HG02763 (cell line): ENCODE measurements around the gene C13orf46.
"Not testable (repeated sequence)": the region's sequence is repeated elsewhere in the genome, so short reads cannot be mapped to it uniquely, and the experiment has no call there.

Experiments
- ATAC-seq: cut with Tn5 transposase; IDR thresholded peaks from one replicate; pipeline ENCODE4 v1.9.1; 2021; ENCODE audit warnings: mild to moderate bottlenecking, moderate library complexity; ENCODE audit not compliant: unreplicated experiment

C13orf46 gene

DNA sequence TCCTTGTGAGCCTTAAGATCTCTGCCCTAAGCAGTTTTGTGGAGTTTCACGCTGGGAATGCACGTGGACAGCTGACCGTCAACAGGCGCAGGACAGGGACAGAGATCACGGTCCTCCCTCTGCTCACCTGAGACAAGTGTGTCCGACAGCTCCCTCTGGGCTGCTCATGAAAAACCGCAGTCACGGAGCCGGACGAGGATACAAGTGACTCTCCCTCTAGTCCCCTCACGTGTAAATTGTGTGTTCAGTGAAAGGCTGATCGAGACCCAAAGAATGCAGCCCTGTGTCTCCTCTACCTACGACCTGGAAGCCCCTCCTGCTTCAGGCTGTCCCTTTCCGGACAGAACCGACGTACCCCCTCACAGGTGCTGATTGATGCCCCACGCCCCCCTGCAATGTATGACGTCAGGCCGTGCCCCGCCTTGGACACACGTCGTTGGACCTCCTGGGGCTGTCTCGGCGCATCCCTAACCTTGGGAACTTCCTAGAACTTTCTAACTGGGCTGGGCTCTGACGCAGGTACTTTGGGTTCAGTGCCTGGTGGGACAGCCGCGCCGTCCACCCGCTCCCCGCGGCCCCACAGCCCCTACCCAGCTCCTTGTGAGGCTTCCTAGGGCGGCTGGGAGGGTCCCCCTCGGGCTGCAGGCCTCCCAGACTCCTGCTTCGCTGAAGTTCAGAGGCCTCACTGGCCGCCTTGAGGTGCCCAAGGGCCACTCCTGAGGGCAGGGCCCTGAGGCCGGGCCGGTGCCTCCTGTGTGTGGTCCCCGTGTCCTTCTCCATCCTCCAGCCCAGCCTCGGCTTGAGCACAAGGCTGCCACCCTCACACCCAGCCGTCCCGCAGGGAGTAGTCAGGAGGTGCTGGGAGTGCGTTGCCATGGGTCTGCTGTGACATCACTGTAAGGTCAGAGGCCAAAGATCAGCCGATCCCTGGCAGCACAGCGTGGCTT is at the start of gene C13orf46:
C13orf46 (minus strand) TSS at position 859 of the 947 bp plus-strand sequence; CDS start at position 780, 79 bp downstream.
- no peak for ATAC-seq

DNA sequence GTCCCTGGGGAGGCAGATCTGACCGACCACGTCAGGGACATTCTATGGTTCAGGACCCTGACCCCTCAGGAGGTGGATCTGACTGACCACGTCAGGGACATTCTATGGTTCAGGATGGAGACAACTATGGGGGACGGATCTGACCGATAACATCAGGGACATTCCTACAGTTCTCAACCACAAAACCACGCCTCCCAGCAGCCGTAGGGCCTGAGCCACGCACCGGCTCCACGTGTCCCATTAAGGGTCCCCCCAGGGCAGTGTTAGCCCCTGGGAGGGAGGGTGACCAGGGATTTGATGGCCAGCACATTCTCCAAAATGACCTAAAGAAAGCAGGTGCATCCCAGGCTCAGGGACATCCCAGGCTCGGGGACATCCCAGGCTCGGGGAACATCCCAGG is 49.0 kb upstream of the C13orf46 start:
- no peak for ATAC-seq

DNA sequence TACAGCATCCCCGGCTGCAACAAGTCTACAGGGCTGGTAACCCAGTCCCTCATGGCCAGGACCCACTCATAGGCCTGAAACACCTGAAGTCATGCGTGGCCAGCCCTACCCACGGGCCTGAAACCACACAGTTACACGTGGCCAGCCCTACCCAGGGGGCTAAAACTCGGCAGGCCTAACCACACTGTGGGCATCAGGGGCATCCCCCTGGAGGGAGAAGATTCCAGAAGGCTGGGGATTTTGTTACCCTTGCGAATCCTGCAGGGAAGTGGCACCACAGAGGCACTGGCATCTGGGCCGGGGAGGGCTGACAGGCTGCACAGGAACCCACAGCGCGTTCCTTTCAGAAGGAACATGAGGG is 48.4 kb upstream of the C13orf46 start:
- ATAC-seq = no peak

DNA sequence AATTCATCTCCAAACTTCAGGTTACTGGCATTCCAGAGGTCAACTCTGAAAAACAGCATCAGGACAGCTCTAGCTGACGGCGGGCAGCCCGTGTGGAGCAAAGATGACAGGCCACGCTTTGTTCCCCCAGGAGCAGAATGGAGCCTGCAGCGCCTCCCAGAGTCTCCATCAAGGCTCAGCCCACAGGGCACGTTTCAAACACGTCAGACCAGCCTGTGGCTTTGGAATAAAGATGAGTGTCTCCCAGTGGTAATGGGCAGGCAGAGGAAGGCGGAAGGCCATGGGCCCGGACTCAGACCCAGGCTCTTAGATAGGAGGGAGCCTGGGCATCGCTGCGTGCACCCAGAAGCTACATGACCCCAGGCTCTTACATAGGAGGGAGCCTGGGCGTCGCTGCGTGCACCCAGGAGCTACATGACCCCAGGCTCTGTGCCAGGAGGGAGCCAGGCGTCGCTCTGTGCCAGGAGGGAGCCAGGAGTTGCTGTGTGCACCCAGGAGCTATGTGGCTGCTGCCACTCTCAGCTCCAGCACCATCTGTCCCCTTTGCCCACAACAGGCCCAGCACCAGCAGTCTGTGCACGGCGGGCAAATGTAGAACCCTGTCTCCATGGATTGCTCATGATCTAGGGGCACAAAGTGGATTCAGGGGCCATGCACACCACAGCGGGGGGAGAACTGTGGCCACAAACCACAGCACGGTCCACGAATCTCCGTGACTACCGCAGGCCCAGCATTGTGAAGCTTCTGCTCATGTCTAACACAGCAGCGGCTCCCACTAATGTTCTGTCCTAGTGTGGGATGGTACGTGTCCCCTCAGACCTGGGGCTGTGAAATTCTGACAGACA is 47.8 kb upstream of the C13orf46 start:
- ATAC-seq = no peak

DNA sequence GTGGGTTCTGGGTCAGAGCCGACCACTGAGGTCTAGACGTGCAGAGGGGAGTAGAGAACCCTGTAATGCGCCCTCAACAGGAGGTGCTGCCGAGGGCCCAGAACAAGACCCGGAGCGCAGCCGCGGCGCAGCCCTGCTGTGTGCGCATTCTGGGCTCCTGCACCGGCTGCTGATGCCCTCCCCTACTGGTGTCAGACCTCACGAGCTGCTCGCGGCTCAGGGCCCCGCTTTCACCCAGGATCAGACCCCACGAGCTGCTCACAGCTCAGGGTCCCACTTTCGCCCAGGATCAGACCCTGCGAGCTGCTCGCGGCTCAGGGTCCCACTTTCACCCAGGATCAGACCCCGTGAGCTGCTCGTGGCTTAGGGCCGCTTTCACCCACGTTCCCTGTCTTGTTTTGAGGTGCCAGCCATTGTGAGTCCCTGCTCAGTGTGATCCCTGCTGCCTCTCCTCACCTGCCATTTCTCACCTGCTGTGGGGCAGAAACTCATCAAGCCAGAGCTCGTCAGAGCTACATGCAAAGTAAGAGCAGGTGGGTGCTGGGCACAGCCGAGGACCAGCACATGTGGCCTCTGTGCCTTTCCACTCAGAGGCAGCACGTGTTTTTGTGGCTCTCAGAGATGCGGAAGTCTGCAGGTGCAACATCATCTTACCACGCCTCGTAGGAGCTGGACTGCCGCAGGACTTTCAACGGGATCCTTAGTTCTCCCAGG is 47.0 kb upstream of the C13orf46 start:
- ATAC-seq = no peak

DNA sequence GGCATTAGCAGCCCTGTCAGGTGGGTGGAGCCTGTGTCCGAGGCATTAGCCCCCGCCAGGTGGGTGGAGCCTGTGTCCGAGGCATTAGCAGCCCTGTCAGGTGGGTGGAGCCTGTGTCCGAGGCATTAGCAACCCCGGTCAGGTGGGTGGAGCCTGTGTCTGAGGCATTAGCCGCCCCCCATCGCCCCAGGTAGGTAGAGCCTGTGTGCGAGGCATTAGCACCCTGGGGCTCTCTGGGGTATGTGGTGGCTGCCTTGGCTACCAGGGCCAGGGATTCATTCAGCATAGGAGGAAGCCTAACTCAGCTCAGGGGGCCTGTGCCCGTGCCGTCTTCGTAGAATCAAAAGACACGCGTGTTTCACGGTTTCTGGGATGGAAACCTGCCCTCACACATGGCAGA is 46.3 kb upstream of the C13orf46 start:
- not testable (repeated sequence) for ATAC-seq

DNA sequence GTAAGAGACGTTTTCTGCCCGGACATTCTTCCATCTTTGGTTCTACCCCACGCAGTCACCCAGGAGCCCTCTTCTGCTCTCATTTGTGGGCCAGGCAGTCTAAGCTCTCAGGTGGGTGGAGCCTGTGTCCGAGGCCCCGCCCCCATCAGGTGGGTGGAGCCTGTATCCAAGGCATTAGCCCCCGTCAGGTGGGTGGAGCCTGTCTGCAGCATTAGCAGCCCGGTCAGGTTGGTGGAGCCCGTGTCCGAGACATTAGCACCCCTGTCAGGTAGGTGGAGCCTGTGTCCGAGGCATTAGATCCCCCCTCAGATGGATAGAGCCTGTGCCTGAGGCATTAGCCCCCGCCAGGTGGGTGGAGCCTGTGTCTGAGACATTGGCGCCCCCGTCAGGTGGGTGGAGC is 45.5 kb upstream of the C13orf46 start:
- no peak for ATAC-seq

DNA sequence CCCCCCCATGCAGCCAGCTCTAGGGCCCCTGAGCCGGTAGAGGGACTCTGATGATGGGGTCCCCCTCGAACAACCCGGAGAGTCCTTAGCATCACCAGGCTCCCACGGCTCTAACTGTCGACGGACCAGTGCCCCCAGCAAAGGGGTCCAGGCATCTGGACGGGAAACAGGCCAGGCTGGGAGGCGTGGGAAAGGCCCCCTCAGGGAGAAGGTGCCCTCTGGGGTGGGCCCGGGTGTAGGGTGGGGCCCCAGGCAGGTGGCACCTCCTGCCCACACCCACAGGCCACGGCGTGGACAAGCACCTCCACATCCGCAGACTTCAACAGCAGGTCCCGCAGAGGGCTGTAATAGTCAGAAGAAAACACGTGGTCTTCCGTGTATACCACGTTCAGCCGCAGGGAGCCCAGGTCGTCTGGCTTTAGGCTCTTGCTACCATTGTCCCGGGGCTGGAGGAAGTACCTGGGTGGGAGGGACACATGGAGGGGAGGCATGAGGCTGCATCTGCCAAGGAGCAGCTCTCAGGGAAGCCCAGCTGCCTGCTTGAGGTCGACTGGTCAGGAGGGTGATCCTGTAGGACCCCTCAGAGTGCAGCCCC is 44.7 kb upstream of the C13orf46 start:
- no peak for ATAC-seq

DNA sequence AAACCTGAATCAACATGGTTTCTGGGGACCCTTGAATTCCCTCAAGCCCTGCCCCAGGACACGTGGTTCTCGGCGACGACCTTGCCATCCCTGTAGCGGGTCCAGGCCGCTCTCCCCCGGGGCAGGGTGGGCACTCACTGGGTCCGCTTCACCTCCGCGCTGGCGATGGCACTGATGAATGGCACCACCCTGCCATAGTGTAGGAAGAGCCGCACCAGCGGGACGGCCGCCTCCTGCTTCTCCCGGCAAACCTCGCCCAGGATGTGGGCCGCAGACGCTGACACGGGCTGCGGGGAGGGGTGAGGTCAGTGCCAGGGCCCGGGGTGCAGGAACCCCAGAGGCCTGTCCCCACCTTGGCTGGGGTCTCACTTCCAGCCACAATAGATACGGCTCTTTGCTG is 44.1 kb upstream of the C13orf46 start:
- no peak for ATAC-seq

DNA sequence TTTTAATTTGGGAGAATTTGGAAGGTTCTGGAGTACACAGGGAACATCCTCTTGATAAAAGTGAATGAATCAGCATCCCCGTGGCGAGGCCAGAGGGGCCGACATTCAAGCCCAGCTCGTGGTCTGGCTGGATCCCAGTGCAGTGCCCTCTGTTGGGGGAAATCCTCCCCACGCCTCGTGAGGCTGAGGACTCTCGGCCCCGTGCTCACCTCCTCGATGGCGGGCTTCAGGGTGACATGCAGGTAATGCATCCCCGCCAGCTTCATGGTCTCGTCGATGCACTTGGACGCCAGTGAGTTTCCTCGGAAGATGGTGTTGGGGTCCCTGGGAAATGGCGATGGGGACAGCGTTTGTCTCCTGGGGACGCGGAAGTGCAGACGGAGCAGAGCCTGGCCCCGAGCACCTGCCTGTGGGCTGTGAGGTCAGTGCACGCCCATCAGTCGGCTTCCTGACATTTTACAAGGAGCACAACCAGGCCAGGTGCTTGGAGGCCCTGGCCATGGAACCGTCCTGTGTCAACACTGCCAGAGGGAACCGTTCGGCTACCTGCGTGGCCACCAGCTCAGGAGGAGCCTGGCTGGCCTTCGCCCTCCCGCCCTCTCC is 43.3 kb upstream of the C13orf46 start:
- no peak for ATAC-seq

DNA sequence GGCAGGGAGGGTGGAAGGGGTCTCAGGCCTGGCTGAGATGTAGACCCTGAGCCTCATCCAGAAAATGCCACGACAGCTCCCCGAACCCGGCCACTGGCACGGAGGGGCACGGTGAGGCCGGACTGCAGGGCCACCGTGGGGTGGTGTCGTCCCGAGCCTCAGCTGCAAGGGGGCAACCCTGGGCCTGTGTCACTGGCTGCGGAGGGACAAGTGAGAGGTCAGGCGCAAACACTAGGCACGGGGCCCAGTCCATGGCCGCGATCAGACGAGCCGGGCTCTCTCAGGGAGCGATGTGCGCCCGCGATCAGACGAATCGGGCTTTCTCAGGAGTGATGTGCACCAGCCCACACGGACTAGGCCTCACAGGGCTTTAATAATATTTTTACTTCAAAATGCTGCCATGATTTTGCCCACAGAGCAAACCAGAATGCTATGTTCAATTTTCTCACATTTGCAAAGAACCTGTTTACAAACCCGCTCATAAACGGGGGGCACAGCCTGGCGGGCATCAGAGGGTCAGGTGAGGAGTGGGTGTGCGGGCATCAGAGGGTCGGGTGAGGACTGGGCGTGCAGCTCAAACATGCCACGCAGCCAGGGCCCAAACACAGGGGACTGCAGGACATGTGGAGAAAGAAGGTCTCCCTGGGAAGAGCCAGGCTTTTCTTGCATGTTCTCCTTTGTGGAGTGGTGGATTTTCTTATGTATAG is 42.6 kb upstream of the C13orf46 start:
- ATAC-seq = no peak

DNA sequence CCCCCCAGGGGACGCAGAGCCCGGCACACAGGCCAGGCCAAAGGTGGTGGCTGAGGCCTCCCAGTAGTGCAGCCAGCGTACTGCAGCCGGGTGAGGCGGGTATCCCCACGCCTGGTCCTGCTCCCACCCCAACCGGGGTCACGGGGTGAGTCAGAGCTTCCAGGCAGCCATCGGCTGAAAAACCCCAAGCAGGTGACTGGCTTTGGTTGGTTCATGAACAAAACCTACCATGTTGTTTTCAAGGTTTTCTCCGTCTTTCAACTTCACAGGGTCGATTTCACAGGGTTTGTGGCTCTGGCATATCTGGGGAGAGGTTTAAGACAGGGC is 42.1 kb upstream of the C13orf46 start:
- no peak for ATAC-seq

DNA sequence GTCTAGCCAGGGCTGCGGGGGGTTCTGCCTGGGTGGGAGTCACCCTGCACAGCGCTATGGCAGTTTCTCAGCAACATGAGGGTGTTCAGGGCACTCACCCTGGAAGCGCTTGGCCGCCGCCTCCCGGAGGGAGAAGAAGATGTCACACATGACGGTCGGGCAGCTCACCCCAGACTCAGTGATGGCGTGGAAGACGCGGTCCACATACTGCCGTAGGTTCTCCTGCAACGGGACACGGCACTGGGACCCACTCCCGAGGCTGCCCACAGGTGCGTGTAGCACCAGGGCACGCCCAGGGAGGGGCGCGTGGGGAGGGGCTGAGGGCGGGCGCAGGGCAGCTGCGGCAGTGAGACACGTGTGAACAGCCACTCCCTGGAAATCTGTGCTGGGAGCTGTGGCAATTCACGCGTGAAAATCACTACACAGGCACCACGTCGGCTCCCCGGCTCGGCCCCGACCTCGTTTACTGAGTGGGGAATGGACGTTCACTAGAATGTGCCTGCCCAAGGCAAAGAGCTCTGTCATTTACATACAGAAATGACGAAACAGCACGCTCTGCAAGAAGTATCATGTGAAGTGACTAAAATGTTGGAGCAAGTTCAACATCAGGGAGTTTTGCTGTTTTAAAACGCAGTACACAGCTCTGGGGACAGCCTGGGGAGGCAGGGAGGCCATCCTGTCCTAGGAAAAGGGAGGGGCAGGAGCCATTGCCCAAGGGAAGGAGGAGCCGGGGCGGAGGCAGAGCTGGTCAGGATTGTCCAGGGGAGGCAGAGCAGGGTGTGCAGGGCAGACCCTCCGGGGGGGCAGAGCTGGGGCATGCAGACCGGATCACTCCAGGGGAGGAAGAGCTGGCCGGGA is 41.5 kb upstream of the C13orf46 start:
- ATAC-seq = no peak

DNA sequence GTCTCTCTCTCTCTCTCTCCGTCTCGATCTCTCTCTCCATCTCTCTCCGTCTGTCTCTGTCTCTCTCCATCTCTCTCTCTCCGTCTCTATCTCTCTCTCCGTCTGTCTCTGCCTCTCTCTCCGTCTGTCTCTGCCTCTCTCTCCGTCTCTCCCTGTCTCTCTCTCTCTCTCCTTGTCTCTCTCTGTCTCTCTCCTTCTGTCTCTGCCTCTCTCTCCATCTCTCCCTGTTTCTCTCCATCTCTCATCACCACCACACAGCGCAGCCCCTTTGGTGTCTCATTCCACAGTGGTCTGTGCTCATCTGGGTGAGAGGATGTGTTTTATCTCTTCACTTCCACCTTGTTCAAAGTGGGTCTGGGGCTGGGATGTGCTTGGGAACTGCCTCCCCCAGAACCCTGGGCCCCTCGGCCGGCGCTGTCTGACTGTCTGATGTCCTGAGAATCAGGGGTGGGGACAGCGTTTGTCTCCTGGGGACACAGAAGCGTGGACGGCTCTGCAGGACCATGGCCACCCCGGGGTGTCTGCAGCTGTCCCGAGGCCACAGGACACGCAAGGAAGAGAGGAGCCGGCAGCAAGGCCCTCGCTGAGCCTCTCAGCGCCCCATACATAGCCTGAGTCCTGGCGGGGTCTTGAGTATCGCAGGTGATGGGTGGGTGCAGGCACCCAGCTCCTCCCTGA is 40.2 kb upstream of the C13orf46 start:
- ATAC-seq = no peak

DNA sequence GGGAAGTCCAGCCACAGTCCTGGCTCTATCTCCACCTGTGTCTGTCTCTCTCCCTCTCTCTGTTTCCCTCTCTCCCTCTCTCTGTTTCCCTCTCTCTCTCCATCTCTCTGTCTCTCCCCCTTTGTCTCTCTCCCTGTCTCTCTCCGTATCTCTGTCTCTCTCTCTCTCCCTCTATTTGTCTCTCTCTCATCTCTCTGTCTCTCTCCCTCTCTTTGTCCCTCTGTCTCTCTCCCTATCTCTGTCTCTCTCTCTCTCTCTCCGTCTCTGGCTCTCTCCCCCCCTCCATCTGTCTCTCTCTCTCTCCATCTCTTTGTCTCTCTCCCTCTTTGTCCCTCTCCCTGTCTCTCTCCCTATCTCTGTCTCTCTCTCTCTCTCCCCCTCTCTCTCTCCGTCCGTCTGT is 39.5 kb upstream of the C13orf46 start:
- no peak for ATAC-seq

DNA sequence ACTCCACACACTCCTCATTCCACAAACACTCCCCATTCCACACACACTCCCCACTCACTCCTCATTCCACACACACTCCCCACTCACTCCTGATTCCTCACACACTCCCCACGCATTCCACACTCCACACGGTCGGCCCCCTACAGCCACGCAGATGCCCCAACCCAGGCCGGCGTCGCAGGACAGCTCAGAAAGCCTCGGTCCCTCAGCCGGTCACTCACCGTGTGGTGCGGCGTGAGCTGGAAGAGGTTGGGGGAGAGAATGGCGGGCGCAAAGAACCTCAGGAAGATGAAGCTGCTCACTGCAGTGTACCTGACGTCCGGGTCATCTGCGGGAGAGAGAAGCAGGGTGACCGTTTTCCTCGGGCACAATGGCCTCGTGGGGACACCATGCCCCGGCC is 39.0 kb upstream of the C13orf46 start:
- ATAC-seq = no peak

DNA sequence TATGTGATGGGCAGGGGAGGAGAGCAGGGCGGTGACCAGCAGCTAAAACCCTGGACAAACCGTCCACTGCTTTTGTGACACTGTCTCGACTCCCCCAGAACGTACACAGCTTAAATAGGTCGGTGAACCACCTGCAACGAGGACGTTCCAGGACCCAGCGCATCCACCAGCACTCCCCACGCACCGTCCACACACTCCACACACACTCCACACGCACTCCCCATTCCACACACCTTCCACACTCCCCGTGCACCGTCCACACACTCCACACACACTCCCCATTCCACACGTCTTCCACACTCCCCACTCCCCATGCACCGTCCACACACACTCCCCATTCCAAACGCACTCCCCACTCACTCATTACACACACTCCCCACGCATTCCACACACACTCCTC is 38.3 kb upstream of the C13orf46 start:
- no peak for ATAC-seq

DNA sequence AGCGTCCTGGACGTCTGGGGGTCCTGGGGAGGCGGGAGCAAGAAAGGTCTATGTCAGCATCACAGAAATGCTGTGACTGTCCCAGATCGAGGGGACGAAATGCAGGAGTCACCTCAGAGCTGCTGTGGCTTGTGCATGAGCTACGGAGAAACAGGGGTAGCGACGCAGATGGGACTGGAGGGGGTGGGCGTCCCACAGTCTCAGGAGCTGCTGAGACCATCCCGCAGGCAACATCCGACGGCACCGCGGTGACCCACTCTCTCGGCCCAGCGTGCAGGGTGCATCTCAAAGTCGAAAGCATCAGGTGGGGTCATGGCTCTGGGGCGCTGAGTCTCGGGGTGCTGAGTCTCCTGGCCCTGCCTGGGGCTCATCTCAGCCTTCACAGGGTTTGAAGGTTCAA is 37.4 kb upstream of the C13orf46 start:
- ATAC-seq = no peak
